Neural progenitor cell (in vitro differentiated cells): Measurements from ENCODE around the gene FBLN7.

Experiments
- EZH2 ChIP-seq: fragments of 200-600 bp; sonication (generic); IDR thresholded peaks from 2 replicates; pipeline ENCODE4 v1.6.1; 2017; ENCODE audit warnings: antibody characterized with exemption, mild to moderate bottlenecking, moderate library complexity
- TF ChIP-seq, protein P1 (sequence below): fragments of 200-600 bp; sonication (generic); IDR thresholded peaks from 2 replicates; pipeline ENCODE4 v1.5.1; 2017; ENCODE audit warnings: antibody characterized with exemption, mild to moderate bottlenecking

DNA sequence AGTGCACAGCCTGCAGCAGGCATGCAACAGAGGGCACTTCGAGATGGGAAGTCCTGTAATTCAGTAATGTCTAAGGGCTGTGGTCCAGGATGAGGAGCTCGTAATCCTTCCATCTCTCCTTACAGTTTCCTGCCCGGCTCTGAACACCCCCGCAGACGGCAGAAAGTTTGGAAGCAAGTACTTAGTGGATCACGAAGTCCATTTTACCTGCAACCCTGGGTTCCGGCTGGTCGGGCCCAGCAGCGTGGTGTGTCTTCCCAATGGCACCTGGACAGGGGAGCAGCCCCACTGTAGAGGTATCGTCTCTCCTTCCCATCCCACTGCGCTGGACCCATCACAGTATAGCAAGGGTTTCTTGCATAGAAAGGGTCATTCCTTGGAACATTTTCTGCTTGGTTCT lies 26.7 kb downstream of the FBLN7 start:
- TF ChIP-seq, protein P1, sequence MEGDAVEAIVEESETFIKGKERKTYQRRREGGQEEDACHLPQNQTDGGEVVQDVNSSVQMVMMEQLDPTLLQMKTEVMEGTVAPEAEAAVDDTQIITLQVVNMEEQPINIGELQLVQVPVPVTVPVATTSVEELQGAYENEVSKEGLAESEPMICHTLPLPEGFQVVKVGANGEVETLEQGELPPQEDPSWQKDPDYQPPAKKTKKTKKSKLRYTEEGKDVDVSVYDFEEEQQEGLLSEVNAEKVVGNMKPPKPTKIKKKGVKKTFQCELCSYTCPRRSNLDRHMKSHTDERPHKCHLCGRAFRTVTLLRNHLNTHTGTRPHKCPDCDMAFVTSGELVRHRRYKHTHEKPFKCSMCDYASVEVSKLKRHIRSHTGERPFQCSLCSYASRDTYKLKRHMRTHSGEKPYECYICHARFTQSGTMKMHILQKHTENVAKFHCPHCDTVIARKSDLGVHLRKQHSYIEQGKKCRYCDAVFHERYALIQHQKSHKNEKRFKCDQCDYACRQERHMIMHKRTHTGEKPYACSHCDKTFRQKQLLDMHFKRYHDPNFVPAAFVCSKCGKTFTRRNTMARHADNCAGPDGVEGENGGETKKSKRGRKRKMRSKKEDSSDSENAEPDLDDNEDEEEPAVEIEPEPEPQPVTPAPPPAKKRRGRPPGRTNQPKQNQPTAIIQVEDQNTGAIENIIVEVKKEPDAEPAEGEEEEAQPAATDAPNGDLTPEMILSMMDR: no peak
- TF ChIP-seq EZH2: no peak
